ENCODE measurements around the gene TRPM2.

Gene TRPM2

DNA sequence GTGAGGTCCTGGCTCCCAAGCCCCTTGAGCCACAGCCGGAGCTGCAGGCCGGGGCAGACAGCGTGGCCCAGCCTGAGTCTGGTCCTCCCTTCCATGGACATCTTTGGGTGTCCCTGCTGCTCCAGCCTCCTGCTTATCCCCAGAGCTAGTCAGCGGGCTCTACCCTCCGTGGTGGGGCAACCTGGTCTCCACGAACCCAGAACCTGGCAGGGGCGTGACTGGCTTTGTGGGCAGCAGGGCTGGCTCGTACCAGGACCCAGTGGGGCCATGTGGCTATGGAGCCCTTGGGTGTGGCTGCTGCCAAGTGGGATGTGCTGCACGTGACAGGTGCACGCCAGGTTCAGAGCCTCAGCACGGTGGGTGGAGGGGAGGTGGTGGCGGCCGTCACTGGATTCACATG, 32.6 kb upstream of the TRPM2 start:
- TF ChIP-seq, protein P1, sequence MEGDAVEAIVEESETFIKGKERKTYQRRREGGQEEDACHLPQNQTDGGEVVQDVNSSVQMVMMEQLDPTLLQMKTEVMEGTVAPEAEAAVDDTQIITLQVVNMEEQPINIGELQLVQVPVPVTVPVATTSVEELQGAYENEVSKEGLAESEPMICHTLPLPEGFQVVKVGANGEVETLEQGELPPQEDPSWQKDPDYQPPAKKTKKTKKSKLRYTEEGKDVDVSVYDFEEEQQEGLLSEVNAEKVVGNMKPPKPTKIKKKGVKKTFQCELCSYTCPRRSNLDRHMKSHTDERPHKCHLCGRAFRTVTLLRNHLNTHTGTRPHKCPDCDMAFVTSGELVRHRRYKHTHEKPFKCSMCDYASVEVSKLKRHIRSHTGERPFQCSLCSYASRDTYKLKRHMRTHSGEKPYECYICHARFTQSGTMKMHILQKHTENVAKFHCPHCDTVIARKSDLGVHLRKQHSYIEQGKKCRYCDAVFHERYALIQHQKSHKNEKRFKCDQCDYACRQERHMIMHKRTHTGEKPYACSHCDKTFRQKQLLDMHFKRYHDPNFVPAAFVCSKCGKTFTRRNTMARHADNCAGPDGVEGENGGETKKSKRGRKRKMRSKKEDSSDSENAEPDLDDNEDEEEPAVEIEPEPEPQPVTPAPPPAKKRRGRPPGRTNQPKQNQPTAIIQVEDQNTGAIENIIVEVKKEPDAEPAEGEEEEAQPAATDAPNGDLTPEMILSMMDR (IDR thresholded peaks at IDR 0.05), result no peak
- no peaks in the 10 kb centered on the region for H3K36me3 ChIP-seq (ENCODE audit: control insufficient read depth, insufficient read depth, low read length)
- no peak overlapping the region for H3K9ac ChIP-seq
- no peaks in the 10 kb centered on the region for H3K9me3 ChIP-seq (ENCODE audit: control insufficient read depth, low read length)
- H3K27ac ChIP-seq, result no peak overlapping the region
- no peaks in the 10 kb centered on the region for H3K79me2 ChIP-seq
- no peak overlapping the region for H2AFZ ChIP-seq
- H3K27me3 ChIP-seq (ENCODE audit: control insufficient read depth, insufficient read depth, low read length), result no peaks in the 10 kb centered on the region
- no peak overlapping the region for H3K4me2 ChIP-seq (ENCODE audit: low read length)
- no peak overlapping the region for H3K4me3 ChIP-seq (ENCODE audit: low read depth, low read length)
- H3K4me1 ChIP-seq, result no peaks in the 10 kb centered on the region

DNA sequence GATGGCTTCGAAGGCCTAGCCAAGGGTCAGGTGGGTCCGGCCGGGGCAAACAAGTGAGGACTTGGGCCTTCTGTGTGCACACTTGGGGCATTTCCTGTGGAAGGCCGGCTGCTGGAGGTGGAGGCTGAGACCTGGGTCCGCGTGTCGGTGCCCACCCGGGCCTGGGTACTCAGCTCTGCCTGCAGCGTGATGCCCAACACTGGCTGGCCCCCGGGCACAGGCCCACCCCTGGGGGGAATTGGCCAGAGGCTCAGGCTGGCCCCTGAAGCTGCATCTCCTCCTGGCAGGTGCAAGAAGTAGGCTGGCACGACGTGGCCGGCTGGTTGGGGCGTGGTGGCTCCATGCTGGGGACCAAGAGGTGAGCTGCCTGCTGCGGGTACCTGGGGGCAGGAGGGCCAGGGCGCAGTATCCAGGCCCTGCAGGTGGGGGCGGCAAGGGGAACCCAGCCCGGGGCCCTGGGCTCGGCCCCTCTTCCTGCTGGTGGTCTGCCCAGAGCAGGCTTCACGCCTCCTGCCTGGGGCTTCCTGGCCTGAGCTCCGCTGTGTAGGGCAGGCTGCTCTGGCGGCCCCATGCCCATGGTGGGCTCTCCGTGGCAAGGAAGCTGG, 31.5 kb upstream of the TRPM2 start:
- Histone ChIP-seq H3K27ac (no peak overlapping the region), H2AFZ (no peak overlapping the region), H3K27me3 (ENCODE audit: control insufficient read depth, insufficient read depth, low read length) (no peaks in the 10 kb centered on the region), H3K36me3 (ENCODE audit: control insufficient read depth, insufficient read depth, low read length) (no peaks in the 10 kb centered on the region), H3K4me2 (ENCODE audit: low read length) (no peak overlapping the region), H3K4me3 (ENCODE audit: low read depth, low read length) (no peak overlapping the region), H3K4me1 (no peaks in the 10 kb centered on the region), H3K9ac (no peak overlapping the region), H3K9me3 (ENCODE audit: control insufficient read depth, low read length) (no peaks in the 10 kb centered on the region), H3K79me2 (no peaks in the 10 kb centered on the region)
- TF ChIP-seq, protein P1 (IDR thresholded peaks at IDR 0.05), result no peak

DNA sequence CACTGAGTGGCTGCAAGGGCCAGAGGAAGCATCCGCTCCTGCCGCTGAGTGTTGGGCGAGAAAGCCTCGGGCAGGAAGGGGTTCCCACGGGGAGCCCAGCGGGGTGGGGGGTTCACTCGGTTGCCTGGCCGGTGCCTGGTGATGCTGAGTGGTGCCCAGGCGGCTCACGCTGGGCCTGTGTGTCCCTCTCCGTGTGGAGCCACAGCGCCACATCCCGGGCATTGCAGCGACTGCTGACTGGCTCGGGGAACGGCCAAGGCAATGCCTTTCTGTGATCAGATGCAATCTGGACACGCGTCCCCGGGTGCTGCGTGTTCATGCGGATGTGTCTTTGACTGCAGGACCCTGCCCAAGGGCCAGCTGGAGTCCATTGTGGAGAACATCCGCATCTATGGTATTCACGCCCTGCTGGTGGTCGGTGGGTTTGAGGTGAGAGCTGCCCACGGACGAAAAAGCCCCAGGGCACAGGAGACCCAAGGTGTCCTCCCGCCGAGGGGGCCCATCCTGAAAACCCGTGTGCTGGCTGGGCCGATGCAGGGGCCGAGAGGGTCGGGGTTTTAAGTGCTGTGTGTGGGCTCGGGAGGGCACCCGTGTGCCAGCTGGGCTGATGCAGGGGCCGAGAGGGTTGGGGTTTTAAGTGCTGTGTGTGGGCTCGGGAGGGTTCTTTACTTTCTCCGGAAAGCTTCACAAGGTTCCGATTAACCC, 30.6 kb upstream of the TRPM2 start:
- Histone ChIP-seq H3K9me3 (ENCODE audit: control insufficient read depth, low read length) (no peaks in the 10 kb centered on the region), H3K36me3 (ENCODE audit: control insufficient read depth, insufficient read depth, low read length) (no peaks in the 10 kb centered on the region)
- TF ChIP-seq, protein P1 (IDR thresholded peaks at IDR 0.05), result no peak

DNA sequence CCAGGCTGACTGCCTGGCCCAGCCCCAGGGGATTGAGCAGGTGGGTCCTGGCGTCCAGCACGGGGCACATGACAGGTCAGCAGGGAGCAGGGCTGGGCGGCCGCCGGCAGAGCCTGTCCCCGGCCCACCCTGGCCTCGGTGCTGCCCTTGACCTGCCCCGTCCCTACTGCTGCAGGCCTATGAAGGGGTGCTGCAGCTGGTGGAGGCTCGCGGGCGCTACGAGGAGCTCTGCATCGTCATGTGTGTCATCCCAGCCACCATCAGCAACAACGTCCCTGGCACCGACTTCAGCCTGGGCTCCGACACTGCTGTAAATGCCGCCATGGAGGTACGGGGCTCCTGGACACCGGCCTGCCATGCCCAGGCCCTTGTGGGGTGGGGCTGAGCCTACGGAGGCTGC, 29.8 kb upstream of the TRPM2 start:
- no peaks in the 10 kb centered on the region for H3K36me3 ChIP-seq (ENCODE audit: control insufficient read depth, insufficient read depth, low read length)
- H3K4me2 ChIP-seq (ENCODE audit: low read length), result no peak overlapping the region
- H3K27ac ChIP-seq, result no peak overlapping the region
- no peaks in the 10 kb centered on the region for H3K4me1 ChIP-seq
- H3K79me2 ChIP-seq, result no peaks in the 10 kb centered on the region
- no peak overlapping the region for H3K9ac ChIP-seq
- H3K4me3 ChIP-seq (ENCODE audit: low read depth, low read length), result no peak overlapping the region
- TF ChIP-seq, protein P1 (IDR thresholded peaks at IDR 0.05), result no peak
- H3K9me3 ChIP-seq (ENCODE audit: control insufficient read depth, low read length), result no peaks in the 10 kb centered on the region
- H3K27me3 ChIP-seq (ENCODE audit: control insufficient read depth, insufficient read depth, low read length), result no peaks in the 10 kb centered on the region
- H2AFZ ChIP-seq, result no peak overlapping the region

More for the DNA sequence above, 30.6 kb upstream of the TRPM2 start:
- Histone ChIP-seq H3K4me3 (ENCODE audit: low read depth, low read length) (no peak overlapping the region), H3K4me1 (no peaks in the 10 kb centered on the region), H3K27me3 (ENCODE audit: control insufficient read depth, insufficient read depth, low read length) (no peaks in the 10 kb centered on the region), H3K79me2 (no peaks in the 10 kb centered on the region), H2AFZ (no peak overlapping the region), H3K27ac (no peak overlapping the region), H3K9ac (no peak overlapping the region), H3K4me2 (ENCODE audit: low read length) (no peak overlapping the region)
